IMR-90 (cell line): ENCODE data around the gene ACOT7. TPM values are rescaled to one million over a fixed set of nuclear protein-coding genes. Genes with fewer than 3 reads are reported as not detected.

ENCODE experiments used
- ATAC-seq: fragments of 200-7000 bp; cut with Tn5 transposase; 2 replicates; pipeline ENCODE4 v1.9.1; 2020; ENCODE audit warnings: low read depth, mild to moderate bottlenecking, moderate library complexity
- BruUV-seq: library from RNA; stranded (reverse); fragments of 400-500 nt; replicated peaks from 2 replicates; lab custom pipeline; 2021; lab: Mats Ljungman, UMichigan
- CTCF ChIA-PET: fragments of 300-600 bp; formaldehyde crosslinking; extraction: SDS; loops from one replicate; lab custom pipeline; 2021; ENCODE audit warnings: antibody characterized with exemption; lab: Yijun Ruan, JAX
- POLR2A ChIA-PET: fragments of 300-600 bp; sonication (Branson Sonifier 250); formaldehyde crosslinking; loops from one replicate; lab custom pipeline; 2022; ENCODE audit warnings: antibody characterized with exemption; ENCODE audit not compliant: unreplicated experiment; lab: Charles Lee
- DNase-seq: peaks from one replicate; pipeline ENCODE4 v3.0.0; 2013
- H2AFZ ChIP-seq: replicated peaks from 2 replicates; pipeline ENCODE3; 2013; ENCODE audit warnings: low read length, mild to moderate bottlenecking; ENCODE audit not compliant: poor library complexity
- H2AK5ac ChIP-seq: 2 replicates; pipeline ENCODE4 v1.6.1; 2013; ENCODE audit warnings: low read depth, low read length, inconsistent platforms
- H2AK9ac ChIP-seq: replicated peaks from 2 replicates; pipeline ENCODE3; 2013; ENCODE audit warnings: mild to moderate bottlenecking, low read depth, low read length, moderate library complexity; ENCODE audit not compliant: poor library complexity
- H2BK120ac ChIP-seq: 2 replicates; pipeline ENCODE4 v1.6.1; 2013; ENCODE audit warnings: low read depth, low read length, inconsistent platforms
- H2BK15ac ChIP-seq: 3 replicates; pipeline ENCODE4 v1.6.1; 2013; ENCODE audit warnings: low read depth, low read length, inconsistent platforms
- H2BK20ac ChIP-seq: 2 replicates; pipeline ENCODE4 v1.6.1; 2013; ENCODE audit warnings: low read depth, mild to moderate bottlenecking, inconsistent platforms, low read length, moderate library complexity
- H2BK5ac ChIP-seq: 2 replicates; pipeline ENCODE4 v1.6.1; 2013; ENCODE audit warnings: mild to moderate bottlenecking, low read depth, low read length, inconsistent platforms; ENCODE audit not compliant: poor library complexity, severe bottlenecking
- H3K14ac ChIP-seq: replicated peaks from 2 replicates; pipeline ENCODE4 v1.6.1; 2013; ENCODE audit warnings: low read depth, low read length, inconsistent platforms
- H3K18ac ChIP-seq: 2 replicates; pipeline ENCODE4 v1.6.1; 2013; ENCODE audit warnings: low read depth, low read length, control low read depth
- H3K23ac ChIP-seq: 2 replicates; pipeline ENCODE4 v1.6.1; 2013; ENCODE audit warnings: low read depth, low read length, inconsistent platforms
- H3K27ac ChIP-seq: 2 replicates; pipeline ENCODE4 v1.5.1; 2013; ENCODE audit warnings: mild to moderate bottlenecking, control low read depth, low read length; ENCODE audit not compliant: insufficient read depth
- H3K27me3 ChIP-seq: 2 replicates; pipeline ENCODE4 v1.6.1; 2013; ENCODE audit warnings: low read length; ENCODE audit not compliant: control insufficient read depth, insufficient read depth
- H3K36me3 ChIP-seq: 2 replicates; pipeline ENCODE4 v1.6.1; 2013; ENCODE audit warnings: low read length, mixed read lengths; ENCODE audit not compliant: control insufficient read depth, insufficient read depth
- H3K4ac ChIP-seq: 2 replicates; pipeline ENCODE4 v1.6.1; 2013; ENCODE audit warnings: low read depth, low read length, inconsistent platforms
- H3K4me1 ChIP-seq: 2 replicates; pipeline ENCODE4 v1.6.1; 2013; ENCODE audit warnings: low read length, mixed read lengths; ENCODE audit not compliant: control insufficient read depth, insufficient read depth
- H3K4me2 ChIP-seq: 2 replicates; pipeline ENCODE4 v1.6.1; 2013; ENCODE audit warnings: low read depth, mild to moderate bottlenecking, control low read depth, low read length, moderate library complexity
- H3K4me3 ChIP-seq: 2 replicates; pipeline ENCODE4 v1.5.1; 2013; ENCODE audit warnings: low read depth, mild to moderate bottlenecking, control low read depth, low read length, moderate library complexity; ENCODE audit not compliant: insufficient read depth
- H3K56ac ChIP-seq: 2 replicates; pipeline ENCODE4 v1.6.1; 2013; ENCODE audit warnings: low read length, inconsistent platforms; ENCODE audit not compliant: insufficient read depth; ENCODE audit errors: extremely low read depth
- H3K79me1 ChIP-seq, 2 experiments: 2 replicates each; pipeline ENCODE4 v1.6.1; 2013; ENCODE audit warnings: low read length in 2 of 2, inconsistent platforms in 1 of 2, low read depth in 1 of 2
- H3K9ac ChIP-seq: 2 replicates; pipeline ENCODE4 v1.6.1; 2013; ENCODE audit warnings: low read depth, low read length, control low read depth
- H3K9me1 ChIP-seq: 2 replicates; pipeline ENCODE4 v1.6.1; 2013; ENCODE audit warnings: low read length, inconsistent platforms; ENCODE audit not compliant: insufficient read depth
- H3K9me3 ChIP-seq: 2 replicates; pipeline ENCODE4 v1.6.1; 2013; ENCODE audit warnings: low read length; ENCODE audit not compliant: control insufficient read depth, insufficient read depth
- H4K20me1 ChIP-seq: 2 replicates; pipeline ENCODE4 v1.6.1; 2013; ENCODE audit warnings: low read length, inconsistent platforms; ENCODE audit not compliant: insufficient read depth
- H4K5ac ChIP-seq: 2 replicates; pipeline ENCODE4 v1.6.1; 2013; ENCODE audit warnings: mild to moderate bottlenecking, low read depth, low read length, control low read depth
- H4K8ac ChIP-seq, 2 experiments: 2 replicates each; pipeline ENCODE4 v1.6.1; 2013; ENCODE audit warnings: low read depth in 2 of 2, low read length in 2 of 2, control low read depth in 1 of 2, inconsistent platforms in 1 of 2
- H4K91ac ChIP-seq: 2 replicates; pipeline ENCODE4 v1.6.1; 2013; ENCODE audit warnings: low read depth, low read length, inconsistent platforms; ENCODE audit not compliant: insufficient read depth
- BHLHE40 ChIP-seq: fragments of 150-350 bp; IDR thresholded peaks from 2 replicates; pipeline ENCODE4 v1.6.1; 2016; ENCODE audit warnings: mild to moderate bottlenecking, low read depth, low read length
- CHD1 ChIP-seq: IDR thresholded peaks from 2 replicates; pipeline ENCODE4 v1.6.1; 2012; ENCODE audit warnings: low read depth, low read length, improper control_type of control experiment
- CTCF ChIP-seq: conservative IDR thresholded peaks from 2 replicates; pipeline ENCODE4 v1.5.1; 2012; ENCODE audit warnings: mild to moderate bottlenecking, low read depth, low read length, improper control_type of control experiment
- MAZ ChIP-seq: IDR thresholded peaks from 2 replicates; pipeline ENCODE4 v1.6.1; 2012; ENCODE audit warnings: low read depth, mild to moderate bottlenecking, low read length, improper control_type of control experiment, moderate library complexity, borderline replicate concordance
- POLR2A ChIP-seq: IDR thresholded peaks from 2 replicates; pipeline ENCODE4 v1.6.1; 2012; ENCODE audit warnings: mild to moderate bottlenecking, low read depth, low read length
- RAD21 ChIP-seq: IDR thresholded peaks from 2 replicates; pipeline ENCODE4 v1.6.1; 2012; ENCODE audit warnings: low read length, improper control_type of control experiment
- RFX5 ChIP-seq: IDR thresholded peaks from 2 replicates; pipeline ENCODE4 v1.8.0; 2012; ENCODE audit warnings: low read depth, mild to moderate bottlenecking, low read length, moderate library complexity
- SMC3 ChIP-seq: fragments of 150-350 bp; IDR thresholded peaks from 2 replicates; pipeline ENCODE4 v1.6.1; 2016; ENCODE audit warnings: low read depth, mild to moderate bottlenecking, antibody characterized with exemption, low read length, moderate library complexity
- WGBS, 2 experiments: methylation state at CpG; one replicate each; pipeline versions ENCODE4 v1.1.5 to v1.1.7; 2013; ENCODE audit warnings: missing lambda C conversion rate in 2 of 2; ENCODE audit not compliant: insufficient read length in 1 of 2; ENCODE audit errors: extremely low coverage in 2 of 2; 5-methylcytosine and 5-hydroxymethylcytosine counted together
- dilution Hi-C: fragments of 300-500 bp; cut with HindIII; formaldehyde crosslinking; loops from one replicate; pipeline ENCODE4 v1.14.3; 2018; ENCODE audit warnings: low sequenced_read_pairs; ENCODE audit not compliant: unreplicated experiment
- in situ Hi-C: fragments of 300-500 bp; cut with MboI; formaldehyde crosslinking; loops from 3 replicates; pipeline ENCODE4 v1.14.3; 2019; ENCODE audit warnings: low sequenced_read_pairs, inconsistent platforms, mixed read lengths
- intact Hi-C: fragments of 100-400 bp; cut with micrococcal nuclease; formaldehyde crosslinking; loops from 2 replicates; pipeline ENCODE4 v1.10.0; 2022
- polyA plus RNA-seq, 3 experiments: library from polyadenylated mRNA; depleted of rRNA; stranded (reverse); fragments of >200 nt; gene quantifications; 2 replicates each; pipeline ENCODE4 v1.2.3, GENCODE V29; 2012; ENCODE audit warnings: low replicate concordance in 1 of 3
- total RNA-seq: library from RNA; depleted of rRNA; stranded (reverse); fragments of >200 nt; gene quantifications from 2 replicates; pipeline ENCODE4 v1.2.3, GENCODE V29; 2012

The ACOT7 gene
- total and polyA plus RNA-seq, 2 of the 4 experiments (the other 2 are of a cell fraction): 51.6 to 242 TPM

GRCh38 chr1:6347641-6348487 lies 45.7 kb downstream of the ACOT7 start:
- Histone ChIP-seq H4K5ac (no peak overlapping the region; the same call in 1 of the 2 replicates), H3K9me3 (no peaks in the 10 kb centered on the region), H2AK9ac (peak overlapping the region; percentile 76), H3K27me3 (no peaks in the 10 kb centered on the region), H4K8ac (no peak overlapping the region), H3K9ac (no peak overlapping the region), H3K18ac (no peak overlapping the region), H2BK20ac (no peak overlapping the region), H2AK5ac (peak overlapping the region; percentile 28; the same call in 1 of the 2 replicates), H2BK5ac (no peak overlapping the region), H3K23ac (no peak overlapping the region), H3K14ac (no peak overlapping the region), H3K9me1 (no peaks in the 10 kb centered on the region; the same call in 1 of the 2 replicates), H3K4me3 (no peak overlapping the region), H3K4me1 (no peaks in the 10 kb centered on the region; the same call in 1 of the 2 replicates), H3K79me1 (peaks cover 3 to 26% of the 10 kb centered on the region in 2 experiments; a peak in 2 of 4 replicates), H3K27ac (no peak overlapping the region), H2BK15ac (no peak overlapping the region), H3K4ac (0 out of 2 replicates have a peak overlapping the region, but pooled peaks have one; percentile 15), H3K4me2 (no peak overlapping the region), H2BK120ac (no peak overlapping the region), H2AFZ (peak overlapping the region; percentile 71), H4K91ac (no peak overlapping the region), H4K20me1 (peaks cover 17% of the 10 kb centered on the region), H3K56ac (no peak overlapping the region), H3K36me3 (no peaks in the 10 kb centered on the region; the same call in 1 of the 2 replicates)
- intact Hi-C loops (loop anchor here (1.0 to 5.0 kb wide), 2 partner anchors 56 to 89 kb away; no protein-coding TSS in a partner anchor), in situ Hi-C loops (loop anchor here (25.0 kb wide), 1 partner anchor 836 kb away; no protein-coding TSS in a partner anchor), dilution Hi-C loops (no loop called here)
- ATAC-seq (peak; percentile 47; the same call in 1 of the 2 replicates), DNase-seq (peak; percentile 19)
- BruUV-seq: no TSS peak
- TF ChIP-seq POLR2A: no peak
- peak; percentile 64 for TF ChIP-seq CTCF
- TF ChIP-seq RFX5: no peak
- TF ChIP-seq RAD21: peak; percentile 75
- peak; percentile 63 for TF ChIP-seq SMC3
- no peak for TF ChIP-seq CHD1
- TF ChIP-seq MAZ: no peak
- no peak for TF ChIP-seq BHLHE40
- 72% methylated on average over 5 of the region's 15 CpGs; no CpG with 5 or more reads in 1 of the 2 experiments for WGBS, 2 experiments
- ChIA-PET CTCF (interaction anchor here (0.6 to 1.4 kb wide), 3 partner anchors 9 to 129 kb away, joined by 3 to 4 read pairs (median 4); no protein-coding TSS in a partner anchor), POLR2A (no interaction called here)
